HCT116 (cell line): ENCODE results near the gene SPAG5. TPM values are rescaled to one million over a fixed set of nuclear protein-coding genes. Genes with fewer than 3 reads are reported as not detected.

ENCODE experiments used
- ATAC-seq: fragments of 200-7000 bp; cut with Tn5 transposase; 2 replicates; pipeline ENCODE4 v1.9.1; 2020; ENCODE audit warnings: mild to moderate bottlenecking, moderate library complexity
- BruUV-seq: library from RNA; stranded (reverse); fragments of 400-500 nt; replicated peaks from 2 replicates; lab custom pipeline; 2021; lab: Mats Ljungman, UMichigan
- CTCF ChIA-PET: fragments of 300-600 bp; sonication (Branson Sonifier 250); formaldehyde crosslinking; loops from one replicate; lab custom pipeline; 2021; ENCODE audit warnings: antibody characterized with exemption; lab: Charles Lee
- POLR2A ChIA-PET: fragments of 300-600, 350-600 bp; sonication (Branson Sonifier 250); formaldehyde crosslinking; loops from one replicate; lab custom pipeline; 2021; ENCODE audit warnings: antibody characterized with exemption; lab: Charles Lee
- RAD21 ChIA-PET, 2 experiments: fragments of 300-600 bp; sonication (Branson Sonifier 250); formaldehyde crosslinking; loops; one replicate each; lab custom pipeline; 2023; ENCODE audit warnings: low total read pairs in 2 of 2; ENCODE audit not compliant: uncharacterized antibody in 2 of 2, unreplicated experiment in 2 of 2, low non-redundant PET in 1 of 2; lab: Charles Lee
- DNase-seq: peaks from one replicate; pipeline ENCODE4 v3.0.0-alpha.2; 2010; ENCODE audit warnings: low read depth, low spot score
- H2AFZ ChIP-seq: fragments of 200-600 bp; shearing (Covaris generic), sonication (generic); 2 replicates; pipeline ENCODE4 v1.6.1; 2017; ENCODE audit warnings: low read depth, mixed run types, mixed read lengths, antibody characterized with exemption, low read length; ENCODE audit not compliant: poor library complexity, severe bottlenecking
- H3K27ac ChIP-seq: 2 replicates; pipeline ENCODE4 v1.5.1; 2012; ENCODE audit warnings: low read depth, low read length
- H3K27me3 ChIP-seq: fragments of 200-600 bp; sonication (generic); 2 replicates; pipeline ENCODE4 v1.6.1; 2016; ENCODE audit warnings: mixed run types, low read length, mixed read lengths; ENCODE audit not compliant: insufficient read depth
- H3K36me3 ChIP-seq, 2 experiments: fragments of 200-500 bp in 1 of 2; fragments of 200-600 bp in 1 of 2; sonication (Bioruptor generic) in 1 of 2; sonication (generic) in 1 of 2; 2 replicates each; pipeline versions ENCODE4 v1.5.1 to v1.6.1; 2014 to 2016; ENCODE audit warnings: low read length in 2 of 2, inconsistent platforms in 1 of 2, mixed read lengths in 1 of 2, mixed run types in 1 of 2; ENCODE audit not compliant: insufficient read depth in 2 of 2, control insufficient read depth in 1 of 2
- H3K4me1 ChIP-seq, 2 experiments: fragments of 200-600 bp in 1 of 2; sonication (generic) in 1 of 2; 2 replicates each; pipeline versions ENCODE4 v1.5.1 to v1.6.1; 2012 to 2017; ENCODE audit warnings: low read length in 2 of 2, inconsistent platforms in 1 of 2, mild to moderate bottlenecking in 1 of 2, mixed read lengths in 1 of 2, mixed run types in 1 of 2, moderate library complexity in 1 of 2; ENCODE audit not compliant: insufficient read depth in 2 of 2, control insufficient read depth in 1 of 2
- H3K4me2 ChIP-seq: fragments of 200-600 bp; sonication (generic); 2 replicates; pipeline ENCODE4 v1.6.1; 2017; ENCODE audit warnings: mixed run types, low read length, mixed read lengths
- H3K4me3 ChIP-seq, 2 experiments: fragments of 200-600 bp in 1 of 2; sonication (generic) in 1 of 2; replicated peaks in 1 of 2; 2 replicates each; pipeline ENCODE4 v1.5.1; 2011 to 2016; ENCODE audit warnings: low read length in 2 of 2, control low read depth in 1 of 2, low read depth in 1 of 2, mild to moderate bottlenecking in 1 of 2, mixed read lengths in 1 of 2, mixed run types in 1 of 2
- H3K79me2 ChIP-seq: fragments of 200-600 bp; sonication (generic); 2 replicates; pipeline ENCODE4 v1.6.1; 2017; ENCODE audit warnings: mild to moderate bottlenecking, mixed run types, low read length, moderate library complexity, mixed read lengths; ENCODE audit not compliant: insufficient read depth
- H3K9ac ChIP-seq: fragments of 200-600 bp; sonication (generic); 2 replicates; pipeline ENCODE4 v1.6.1; 2016; ENCODE audit warnings: low read length, mixed read lengths
- H3K9me2 ChIP-seq: fragments of 200-600 bp; sonication (generic), shearing (Covaris generic); 2 replicates; pipeline ENCODE4 v1.6.1; 2017; ENCODE audit warnings: mixed run types, mild to moderate bottlenecking, moderate library complexity; ENCODE audit not compliant: insufficient read depth
- H3K9me3 ChIP-seq, 2 experiments: fragments of 200-500 bp in 1 of 2; fragments of 200-600 bp in 1 of 2; sonication (Bioruptor generic) in 1 of 2; sonication (generic) in 1 of 2; 2 replicates each; pipeline ENCODE4 v1.6.1; 2014 to 2017; ENCODE audit warnings: low read length in 2 of 2, mixed read lengths in 2 of 2, inconsistent platforms in 1 of 2, low read depth in 1 of 2, mild to moderate bottlenecking in 1 of 2, mixed run types in 1 of 2, moderate library complexity in 1 of 2; ENCODE audit not compliant: control insufficient read depth in 1 of 2, insufficient read depth in 1 of 2
- H4K20me1 ChIP-seq: fragments of 200-600 bp; sonication (generic), shearing (Covaris generic); 2 replicates; pipeline ENCODE4 v1.6.1; 2017; ENCODE audit warnings: mixed run types, mild to moderate bottlenecking, moderate library complexity; ENCODE audit not compliant: insufficient read depth
- ATF3 ChIP-seq: IDR thresholded peaks from 2 replicates; pipeline ENCODE4 v1.6.1; 2012
- CBX3 ChIP-seq: IDR thresholded peaks from 2 replicates; pipeline ENCODE4 v1.6.1; 2012; ENCODE audit warnings: low read depth
- CEBPB ChIP-seq: IDR thresholded peaks from 2 replicates; pipeline ENCODE4 v1.6.1; 2012; ENCODE audit warnings: low read depth
- EGR1 ChIP-seq: IDR thresholded peaks from 2 replicates; pipeline ENCODE4 v1.6.1; 2012; ENCODE audit warnings: low read depth
- ELF1 ChIP-seq: IDR thresholded peaks from 2 replicates; pipeline ENCODE4 v1.6.1; 2012; ENCODE audit warnings: low read depth, borderline replicate concordance
- EZH2 ChIP-seq: fragments of 200-600 bp; sonication (generic); IDR thresholded peaks from 2 replicates; pipeline ENCODE4 v1.6.1; 2017; ENCODE audit warnings: antibody characterized with exemption, mixed run types
- EZH2phosphoT487 ChIP-seq: fragments of 200-600 bp; IDR thresholded peaks from 2 replicates; pipeline ENCODE4 v1.6.1; 2018; ENCODE audit warnings: antibody characterized with exemption, borderline replicate concordance
- FOSL1 ChIP-seq: IDR thresholded peaks from 2 replicates; pipeline ENCODE4 v1.6.1; 2012; ENCODE audit warnings: low read depth
- JUND ChIP-seq: IDR thresholded peaks from 2 replicates; pipeline ENCODE4 v1.6.1; 2012
- MAX ChIP-seq: IDR thresholded peaks from 2 replicates; pipeline ENCODE4 v1.6.1; 2012
- RAD21 ChIP-seq: IDR thresholded peaks from 2 replicates; pipeline ENCODE4 v1.6.1; 2012; ENCODE audit warnings: low read depth, mild to moderate bottlenecking
- SIN3A ChIP-seq: IDR thresholded peaks from 2 replicates; pipeline ENCODE4 v1.6.1; 2012; ENCODE audit warnings: low read depth
- SP1 ChIP-seq: IDR thresholded peaks from 2 replicates; pipeline ENCODE4 v1.6.1; 2012; ENCODE audit warnings: low read depth
- SRF ChIP-seq: IDR thresholded peaks from 2 replicates; pipeline ENCODE4 v1.6.1; 2012; ENCODE audit warnings: low read depth
- TCF7L2 ChIP-seq: IDR thresholded peaks from 2 replicates; pipeline ENCODE4 v1.7.0; 2011; ENCODE audit warnings: borderline replicate concordance, inconsistent platforms; ENCODE audit not compliant: insufficient read depth, insufficient read length; ENCODE audit errors: extremely low read depth
- YY1 ChIP-seq: IDR thresholded peaks from 2 replicates; pipeline ENCODE4 v1.6.1; 2011; ENCODE audit warnings: low read length, low read depth, moderate library complexity, mild to moderate bottlenecking; ENCODE audit not compliant: insufficient replicate concordance; ENCODE audit errors: extremely low read depth
- ZBTB33 ChIP-seq: IDR thresholded peaks from 2 replicates; pipeline ENCODE4 v1.6.1; 2011; ENCODE audit warnings: mild to moderate bottlenecking, low read length, moderate library complexity; ENCODE audit not compliant: insufficient replicate concordance; ENCODE audit errors: extremely low read depth
- ZFX ChIP-seq: fragments of 450-650 bp; IDR thresholded peaks from 2 replicates; pipeline ENCODE4 v1.6.1; 2017
- ZNF274 ChIP-seq: fragments of 200-500 bp; sonication (Bioruptor generic); IDR thresholded peaks from 2 replicates; pipeline ENCODE4 v1.6.1; 2014; ENCODE audit warnings: mild to moderate bottlenecking, low read depth, low read length, inconsistent platforms
- intact Hi-C: fragments of 100-400 bp; cut with micrococcal nuclease; formaldehyde crosslinking; loops from 2 replicates; pipeline ENCODE4 v1.10.0; 2022
- total RNA-seq: library from RNA; stranded (reverse); gene quantifications from one replicate; pipeline ENCODE4 v1.2.1, GENCODE V29; 2021; ENCODE audit not compliant: unreplicated experiment
- TF ChIP-seq, protein P1 (sequence below), 3 experiments: fragments of 200-600 bp in 1 of 3; sonication (generic) in 1 of 3; IDR thresholded peaks in 2 of 3; conservative IDR thresholded peaks in 1 of 3; 2 replicates each; pipeline ENCODE4 v1.5.1; 2012 to 2017; ENCODE audit warnings: low read depth in 2 of 3, low read length in 2 of 3, antibody characterized with exemption in 1 of 3, borderline replicate concordance in 1 of 3, control low read depth in 1 of 3, mild to moderate bottlenecking in 1 of 3, mixed read lengths in 1 of 3, mixed run types in 1 of 3, moderate library complexity in 1 of 3; ENCODE audit not compliant: insufficient read depth in 1 of 3

Gene SPAG5
- total RNA-seq, 1 experiment from 2014 or later: 94.9 TPM

DNA sequence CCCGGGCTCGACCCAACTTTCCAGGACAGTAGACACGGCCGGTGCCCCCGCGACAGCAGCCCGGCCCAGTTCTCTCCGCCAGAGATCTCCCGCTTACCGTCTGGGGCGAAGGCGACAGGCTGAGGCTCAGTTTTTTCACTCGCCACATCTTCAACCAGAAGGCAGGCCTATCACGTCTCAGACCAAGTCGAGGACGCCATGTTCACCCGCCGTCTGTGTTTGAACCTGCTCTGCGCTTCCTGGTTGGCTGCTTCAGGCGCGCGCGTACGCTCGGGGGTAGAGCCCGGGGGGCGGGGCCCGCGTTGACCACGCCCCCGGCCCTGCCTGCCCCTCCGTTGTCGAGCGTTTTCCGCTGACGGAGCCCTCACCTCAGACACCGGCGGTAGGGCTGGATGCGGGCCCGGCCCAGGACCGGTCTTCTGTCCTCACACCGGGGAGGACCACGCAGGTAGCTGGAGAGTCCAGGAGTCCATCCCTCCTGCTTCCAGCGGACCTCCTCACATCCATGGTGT is at the start of gene SPAG5 (continued):
- TF ChIP-seq JUND (no peak), ZBTB33 (no peak), ZFX (peak; percentile 62), EZH2phosphoT487 (no peak), RAD21 (no peak), MAX (peak; percentile 59; the same call in 1 of the 2 replicates), ELF1 (no peak; the same call in 1 of the 2 replicates), CBX3 (0 out of 2 replicates have a peak, but pooled peaks have one; percentile 15)

- intact Hi-C loops: loop anchor here (10.0 kb wide), 1 partner anchor 259 kb away; the partner anchor contains the start of gene DHRS13
- ChIA-PET POLR2A (interaction anchor here (0.9 to 3.1 kb wide), 2 partner anchors 15 to 16 kb away, joined by 4 to 19 read pairs; partner anchors contain the start of genes SDF2 and SUPT6H), CTCF (interaction anchor here (0.8 to 2.3 kb wide), 11 partner anchors 12 to 471 kb away, joined by 3 to 7 read pairs (median 3); no protein-coding TSS in a partner anchor), RAD21 (no interaction called here)
- peaks cover 12 to 29% of the 10 kb centered on the region in 2 experiments for H3K4me1 ChIP-seq
- no peaks in the 10 kb centered on the region for H3K9me3 ChIP-seq
- H3K9me2 ChIP-seq: no peaks in the 10 kb centered on the region
- H3K4me3 ChIP-seq: peak overlapping the region; percentile 61 to 77
- no peak overlapping the region for H2AFZ ChIP-seq
- peak overlapping the region; percentile 74 for H3K27ac ChIP-seq
- H3K79me2 ChIP-seq: peaks cover 37% of the 10 kb centered on the region
- no TSS peak for BruUV-seq
- no peaks in the 10 kb centered on the region for H3K27me3 ChIP-seq
- H4K20me1 ChIP-seq: peaks cover 7% of the 10 kb centered on the region; the same call in 1 of the 2 replicates
- peak overlapping the region; percentile 83 for H3K9ac ChIP-seq
- H3K36me3 ChIP-seq: peaks cover 21 to 27% of the 10 kb centered on the region in 2 experiments; a peak in 3 of 4 replicates
- DNase-seq (no peak), ATAC-seq (no peak)
- H3K4me2 ChIP-seq: peak overlapping the region; percentile 90
- TF ChIP-seq SP1 (no peak), CBX3 (no peak), YY1 (no peak), ZFX (no peak), ELF1 (no peak), SRF (no peak), EZH2 (no peak), EZH2phosphoT487 (no peak), TCF7L2 (no peak), FOSL1 (no peak), RAD21 (no peak), ZNF274 (no peak), CEBPB (no peak), ATF3 (no peak), SIN3A (no peak), EGR1 (no peak)
- TF ChIP-seq, protein P1, sequence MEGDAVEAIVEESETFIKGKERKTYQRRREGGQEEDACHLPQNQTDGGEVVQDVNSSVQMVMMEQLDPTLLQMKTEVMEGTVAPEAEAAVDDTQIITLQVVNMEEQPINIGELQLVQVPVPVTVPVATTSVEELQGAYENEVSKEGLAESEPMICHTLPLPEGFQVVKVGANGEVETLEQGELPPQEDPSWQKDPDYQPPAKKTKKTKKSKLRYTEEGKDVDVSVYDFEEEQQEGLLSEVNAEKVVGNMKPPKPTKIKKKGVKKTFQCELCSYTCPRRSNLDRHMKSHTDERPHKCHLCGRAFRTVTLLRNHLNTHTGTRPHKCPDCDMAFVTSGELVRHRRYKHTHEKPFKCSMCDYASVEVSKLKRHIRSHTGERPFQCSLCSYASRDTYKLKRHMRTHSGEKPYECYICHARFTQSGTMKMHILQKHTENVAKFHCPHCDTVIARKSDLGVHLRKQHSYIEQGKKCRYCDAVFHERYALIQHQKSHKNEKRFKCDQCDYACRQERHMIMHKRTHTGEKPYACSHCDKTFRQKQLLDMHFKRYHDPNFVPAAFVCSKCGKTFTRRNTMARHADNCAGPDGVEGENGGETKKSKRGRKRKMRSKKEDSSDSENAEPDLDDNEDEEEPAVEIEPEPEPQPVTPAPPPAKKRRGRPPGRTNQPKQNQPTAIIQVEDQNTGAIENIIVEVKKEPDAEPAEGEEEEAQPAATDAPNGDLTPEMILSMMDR (IDR thresholded peaks at IDR 0.05 in 2 of 3, conservative IDR thresholded peaks at IDR 0.05 in 1 of 3; ENCODE audit: borderline replicate concordance in 1 of 3, insufficient read depth in 1 of 3, low read depth in 2 of 3, low read length in 2 of 3): no peak
Measured at GRCh38 chr17:28646039-28646754, 47.4 kb upstream of the SPAG5 start.
